ENCODE measurements around the gene PLEKHA1.
A peak's percentile ranks its signal among the peaks of the same experiment; 100 is the strongest.

PLEKHA1 gene

GRCh38 chr10:122426829-122427228, 52.3 kb downstream of the PLEKHA1 start:
- no peak for DNase-seq

GRCh38 chr10:122427280-122427679, 52.8 kb downstream of the PLEKHA1 start:
- no peak for DNase-seq

GRCh38 chr10:122435212-122435827, 60.8 kb downstream of the PLEKHA1 start:
- DNase-seq: peak; percentile 80

GRCh38 chr10:122441961-122442360, 67.5 kb downstream of the PLEKHA1 start:
- no peak for DNase-seq

- no peak for DNase-seq
Measured at GRCh38 chr10:122445469-122445868, 71.0 kb downstream of the PLEKHA1 start.

GRCh38 chr10:122445904-122446303, 71.4 kb downstream of the PLEKHA1 start:
- no peak for DNase-seq

- DNase-seq: no peak
Measured at GRCh38 chr10:122446668-122447423, 72.3 kb downstream of the PLEKHA1 start.

- DNase-seq: no peak
Measured at GRCh38 chr10:122448600-122448999, 74.1 kb downstream of the PLEKHA1 start.

GRCh38 chr10:122449153-122449552, 74.6 kb downstream of the PLEKHA1 start:
- no peak for DNase-seq

- no peak for DNase-seq
Measured at GRCh38 chr10:122450353-122450990, 76.0 kb downstream of the PLEKHA1 start.

GRCh38 chr10:122454071-122454470, 79.6 kb downstream of the PLEKHA1 start:
- no peak for DNase-seq

GRCh38 chr10:122454603-122455080, 80.1 kb downstream of the PLEKHA1 start, which contains the start of gene ARMS2:
TSS of gene ARMS2 (plus strand) at chr10:122454653. CDS start at chr10:122454728, 75 bp downstream.
- DNase-seq: no peak

- DNase-seq: no peak
Measured at GRCh38 chr10:122455376-122456079, 81.0 kb downstream of the PLEKHA1 start.

GRCh38 chr10:122457934-122458333, 83.4 kb downstream of the PLEKHA1 start:
- no peak for DNase-seq

GRCh38 chr10:122458693-122459092, 84.2 kb downstream of the PLEKHA1 start:
- no peak for DNase-seq

GRCh38 chr10:122459561-122460273, 85.2 kb downstream of the PLEKHA1 start:
- no peak for DNase-seq

GRCh38 chr10:122460891-122461293, 86.4 kb downstream of the PLEKHA1 start:
- no peak for DNase-seq

- DNase-seq: peak; percentile 55
Measured at GRCh38 chr10:122461367-122461728, 86.8 kb downstream of the PLEKHA1 start, which contains the start of gene HTRA1. TSS of gene HTRA1 (plus strand) at chr10:122461553. CDS start at chr10:122461653, 100 bp downstream.

GRCh38 chr10:122461729-122462532, 87.4 kb downstream of the PLEKHA1 start:
- DNase-seq: peak; percentile 9

GRCh38 chr10:122462533-122463465, 88.3 kb downstream of the PLEKHA1 start:
- DNase-seq: peak; percentile 65

Measured in suppressor macrophage treated with lipopolysaccharide for 4 hours (primary cell).